ENCODE measurements around the gene FRMD4B.

Gene FRMD4B

GRCh38 chr3:69385723-69386555 is at the start of gene FRMD4B:
TSS of gene FRMD4B (minus strand) at chr3:69386088. CDS start at chr3:69385989, 99 bp downstream.
- no peak for DNase-seq (ENCODE audit: low read depth)

GRCh38 chr3:69433969-69434325 is 48.1 kb upstream of the FRMD4B start:
- no peak for DNase-seq (ENCODE audit: low read depth)

- no peak for DNase-seq (ENCODE audit: low read depth)
Observed at GRCh38 chr3:69433121-69433968, 47.5 kb upstream of the FRMD4B start.

GRCh38 chr3:69428657-69429255 is 42.9 kb upstream of the FRMD4B start:
- DNase-seq (ENCODE audit: low read depth) = no peak

- DNase-seq (ENCODE audit: low read depth) = no peak
Observed at GRCh38 chr3:69426967-69427304, 41.0 kb upstream of the FRMD4B start.

- DNase-seq (ENCODE audit: low read depth) = no peak
Observed at GRCh38 chr3:69426291-69426966, 40.5 kb upstream of the FRMD4B start.

- no peak for DNase-seq (ENCODE audit: low read depth)
Observed at GRCh38 chr3:69425249-69425648, 39.4 kb upstream of the FRMD4B start.

GRCh38 chr3:69423463-69424155 is 37.7 kb upstream of the FRMD4B start:
- no peak for DNase-seq (ENCODE audit: low read depth)

- DNase-seq (ENCODE audit: low read depth) = no peak
Observed at GRCh38 chr3:69422751-69423150, 36.9 kb upstream of the FRMD4B start.

GRCh38 chr3:69420781-69421520 is 35.1 kb upstream of the FRMD4B start:
- DNase-seq (ENCODE audit: low read depth) = no peak

GRCh38 chr3:69419276-69419675 is 33.4 kb upstream of the FRMD4B start:
- DNase-seq (ENCODE audit: low read depth) = no peak

- no peak for DNase-seq (ENCODE audit: low read depth)
Observed at GRCh38 chr3:69417541-69418078, 31.7 kb upstream of the FRMD4B start.

- no peak for DNase-seq (ENCODE audit: low read depth)
Observed at GRCh38 chr3:69413551-69414207, 27.8 kb upstream of the FRMD4B start.

GRCh38 chr3:69411346-69411745 is 25.5 kb upstream of the FRMD4B start:
- DNase-seq (ENCODE audit: low read depth) = no peak

GRCh38 chr3:69410301-69410700 is 24.4 kb upstream of the FRMD4B start:
- DNase-seq (ENCODE audit: low read depth) = peak; percentile 36

- no peak for DNase-seq (ENCODE audit: low read depth)
Observed at GRCh38 chr3:69409831-69410230, 23.9 kb upstream of the FRMD4B start.

- DNase-seq (ENCODE audit: low read depth) = no peak
Observed at GRCh38 chr3:69409011-69409410, 23.1 kb upstream of the FRMD4B start.

- no peak for DNase-seq (ENCODE audit: low read depth)
Observed at GRCh38 chr3:69408542-69408941, 22.7 kb upstream of the FRMD4B start.

- DNase-seq (ENCODE audit: low read depth) = no peak
Observed at GRCh38 chr3:69407908-69408307, 22.0 kb upstream of the FRMD4B start.

GRCh38 chr3:69406163-69406562 is 20.3 kb upstream of the FRMD4B start:
- DNase-seq (ENCODE audit: low read depth) = no peak

Data from stimulated activated CD8-positive, alpha-beta memory T cell treated with anti-CD3 and anti-CD28 coated beads, Interleukin-12 subunit alpha, Interleukin-12 subunit beta, amount 100 ng/mL, for 1 hour (primary cell).